ENCODE results near the gene OBP2B.

OBP2B gene

DNA sequence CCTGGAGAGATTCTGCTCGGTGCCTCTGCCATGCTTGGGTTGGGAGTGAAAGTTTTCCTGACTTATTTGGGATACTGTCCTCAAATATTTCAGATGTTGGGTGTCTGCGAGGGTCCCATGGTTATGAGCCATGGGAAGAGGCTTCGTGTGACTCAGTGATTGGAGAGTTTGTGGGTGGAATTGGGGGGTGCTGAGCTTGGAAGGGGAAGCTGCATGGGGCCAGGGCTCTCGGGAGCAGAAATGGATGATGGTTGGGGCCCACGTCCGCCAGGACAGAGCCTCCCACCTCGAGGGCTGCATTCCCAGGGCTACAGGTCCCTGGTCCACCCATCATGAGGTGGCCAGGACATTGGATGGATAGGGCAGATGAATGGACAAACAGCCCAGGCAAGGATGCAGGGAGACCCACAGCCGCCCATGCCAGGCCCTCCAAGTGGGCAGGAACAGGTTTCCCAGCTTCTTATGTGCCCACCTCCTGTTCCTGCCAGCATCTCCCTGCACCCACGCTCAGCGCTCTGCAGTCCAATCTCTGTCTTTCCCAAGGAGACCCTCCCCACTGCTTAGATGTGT is 5.5 kb downstream of the OBP2B start:
- no peak overlapping the region for H3K27ac ChIP-seq (ENCODE audit: low read length)
- H3K9me3 ChIP-seq (ENCODE audit: insufficient read depth, low read depth, low read length), result no peaks in the 10 kb centered on the region
- no peak overlapping the region for H3K9ac ChIP-seq (ENCODE audit: low read depth, low read length)
- H3K36me3 ChIP-seq (ENCODE audit: insufficient read depth, low read depth, low read length), result no peaks in the 10 kb centered on the region
- H3K27me3 ChIP-seq (ENCODE audit: insufficient read depth, low read length), result peaks cover 45% of the 10 kb centered on the region
- H3K4me1 ChIP-seq (ENCODE audit: insufficient read depth, low read length), result no peaks in the 10 kb centered on the region
- no peak overlapping the region for H3K4me3 ChIP-seq (ENCODE audit: low read length)

GRCh38 chr9:133202688-133203453 is 6.2 kb downstream of the OBP2B start:
- no peak overlapping the region for H3K9ac ChIP-seq (ENCODE audit: low read depth, low read length)
- H3K27me3 ChIP-seq (ENCODE audit: insufficient read depth, low read length), result peaks cover 45% of the 10 kb centered on the region

DNA sequence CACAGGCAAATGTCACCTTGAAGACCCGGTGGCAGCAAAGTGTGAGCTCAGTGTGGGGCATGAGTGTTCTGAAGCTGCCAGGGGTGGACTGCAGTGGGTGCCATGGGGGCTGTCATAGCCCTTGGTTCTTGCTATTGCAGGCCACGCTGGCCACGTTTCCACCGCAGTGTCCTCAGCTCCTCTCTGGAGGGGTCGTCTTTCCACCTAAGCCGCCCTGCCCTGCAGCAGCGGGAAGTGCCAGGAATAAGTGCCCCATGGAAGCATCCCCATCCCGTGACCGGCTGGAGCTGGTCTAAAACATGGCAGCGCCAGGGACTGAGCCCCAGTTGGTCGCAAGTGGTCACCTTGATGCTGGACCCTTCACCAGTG is 6.9 kb downstream of the OBP2B start:
- H3K27me3 ChIP-seq (ENCODE audit: insufficient read depth, low read length), result peaks cover 39% of the 10 kb centered on the region
- H3K4me1 ChIP-seq (ENCODE audit: insufficient read depth, low read length), result no peaks in the 10 kb centered on the region
- H3K9ac ChIP-seq (ENCODE audit: low read depth, low read length), result no peak overlapping the region
- no peak overlapping the region for H3K4me3 ChIP-seq (ENCODE audit: low read length)
- H3K27ac ChIP-seq (ENCODE audit: low read length), result no peak overlapping the region
- no peaks in the 10 kb centered on the region for H3K36me3 ChIP-seq (ENCODE audit: insufficient read depth, low read depth, low read length)
- no peaks in the 10 kb centered on the region for H3K9me3 ChIP-seq (ENCODE audit: insufficient read depth, low read depth, low read length)

More at GRCh38 chr9:133202688-133203453, 6.2 kb downstream of the OBP2B start:
- no peak overlapping the region for H3K4me3 ChIP-seq (ENCODE audit: low read length)
- no peak overlapping the region for H3K27ac ChIP-seq (ENCODE audit: low read length)
- H3K36me3 ChIP-seq (ENCODE audit: insufficient read depth, low read depth, low read length), result no peaks in the 10 kb centered on the region
- no peaks in the 10 kb centered on the region for H3K4me1 ChIP-seq (ENCODE audit: insufficient read depth, low read length)
- H3K9me3 ChIP-seq (ENCODE audit: insufficient read depth, low read depth, low read length), result no peaks in the 10 kb centered on the region

- Histone ChIP-seq H3K27me3 (ENCODE audit: insufficient read depth, low read length) (peaks cover 34% of the 10 kb centered on the region), H3K27ac (ENCODE audit: low read length) (no peak overlapping the region), H3K9ac (ENCODE audit: low read depth, low read length) (no peak overlapping the region)
These were observed 7.5 kb downstream of the OBP2B start for GRCh38 chr9:133201424-133202144.

DNA sequence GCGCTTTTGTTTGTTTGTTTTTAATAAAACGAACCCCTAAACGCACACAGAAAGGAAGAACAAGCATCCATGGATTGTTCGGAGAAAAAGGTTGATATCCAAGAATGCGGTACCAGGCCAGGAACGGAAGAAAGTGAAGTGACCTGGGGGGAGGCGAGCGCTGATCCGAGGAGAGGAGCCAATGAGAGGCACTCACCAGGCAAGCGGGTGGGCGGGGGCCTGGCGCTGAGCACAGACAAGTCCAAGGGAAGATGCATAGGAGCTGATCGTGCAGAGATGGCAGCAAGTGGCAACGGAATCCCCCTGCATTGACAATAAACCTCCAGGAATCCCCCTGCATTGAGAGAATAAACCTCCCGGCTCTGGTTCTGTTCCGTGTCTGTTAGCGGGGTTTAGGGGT is 8.4 kb downstream of the OBP2B start:
- H3K4me1 ChIP-seq (ENCODE audit: insufficient read depth, low read length), result no peaks in the 10 kb centered on the region

More at GRCh38 chr9:133201424-133202144, 7.5 kb downstream of the OBP2B start:
- Histone ChIP-seq H3K4me1 (ENCODE audit: insufficient read depth, low read length) (no peaks in the 10 kb centered on the region), H3K36me3 (ENCODE audit: insufficient read depth, low read depth, low read length) (no peaks in the 10 kb centered on the region), H3K9me3 (ENCODE audit: insufficient read depth, low read depth, low read length) (no peaks in the 10 kb centered on the region), H3K4me3 (ENCODE audit: low read length) (no peak overlapping the region)

DNA sequence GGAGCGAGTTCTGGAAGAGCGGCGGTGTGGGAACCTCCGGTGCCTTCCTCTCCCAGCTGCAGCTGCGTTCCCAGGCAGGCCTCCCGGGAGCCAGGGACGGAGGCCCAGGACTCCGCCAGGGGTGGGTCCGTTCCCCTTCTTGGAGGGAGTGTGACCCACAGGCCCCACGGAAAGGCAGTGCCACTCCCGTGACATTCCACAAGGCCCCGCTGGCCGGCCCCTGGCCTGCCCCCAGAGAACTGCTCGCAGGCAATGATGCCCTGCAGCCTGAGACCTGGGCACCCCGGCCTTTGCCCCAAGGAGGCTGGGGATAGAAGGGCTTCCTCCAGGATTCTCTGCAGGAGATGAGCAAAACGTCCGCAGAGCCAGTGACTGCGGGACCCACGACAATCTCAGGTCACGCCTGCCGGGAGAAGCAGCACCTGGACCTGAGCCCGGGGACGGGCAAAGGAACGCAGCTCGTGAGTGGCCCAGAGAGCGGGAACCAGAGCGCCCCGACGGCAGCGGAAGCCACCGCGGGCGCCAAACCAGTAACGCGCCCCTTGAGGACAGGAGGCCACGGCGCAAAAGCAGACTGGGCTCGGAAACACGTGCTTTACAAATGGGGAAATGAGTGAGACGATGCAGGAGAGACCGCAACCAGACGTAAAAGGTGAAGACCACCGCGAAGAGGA is 9.3 kb downstream of the OBP2B start:
- H3K9ac ChIP-seq (ENCODE audit: low read depth, low read length), result no peak overlapping the region
- H3K4me1 ChIP-seq (ENCODE audit: insufficient read depth, low read length), result no peaks in the 10 kb centered on the region
- H3K4me3 ChIP-seq (ENCODE audit: low read length), result no peak overlapping the region
- H3K27ac ChIP-seq (ENCODE audit: low read length), result no peak overlapping the region
- H3K36me3 ChIP-seq (ENCODE audit: insufficient read depth, low read depth, low read length), result no peaks in the 10 kb centered on the region
- peaks cover 28% of the 10 kb centered on the region for H3K27me3 ChIP-seq (ENCODE audit: insufficient read depth, low read length)
- H3K9me3 ChIP-seq (ENCODE audit: insufficient read depth, low read depth, low read length), result 0 out of 2 replicates have a peak, but pooled peaks cover 3% of the 10 kb centered on the region

More for the DNA sequence above, 8.4 kb downstream of the OBP2B start:
- peaks cover 28% of the 10 kb centered on the region for H3K27me3 ChIP-seq (ENCODE audit: insufficient read depth, low read length)
- H3K36me3 ChIP-seq (ENCODE audit: insufficient read depth, low read depth, low read length), result no peaks in the 10 kb centered on the region
- H3K27ac ChIP-seq (ENCODE audit: low read length), result no peak overlapping the region
- no peak overlapping the region for H3K9ac ChIP-seq (ENCODE audit: low read depth, low read length)
- no peaks in the 10 kb centered on the region for H3K9me3 ChIP-seq (ENCODE audit: insufficient read depth, low read depth, low read length)
- H3K4me3 ChIP-seq (ENCODE audit: low read length), result no peak overlapping the region

DNA sequence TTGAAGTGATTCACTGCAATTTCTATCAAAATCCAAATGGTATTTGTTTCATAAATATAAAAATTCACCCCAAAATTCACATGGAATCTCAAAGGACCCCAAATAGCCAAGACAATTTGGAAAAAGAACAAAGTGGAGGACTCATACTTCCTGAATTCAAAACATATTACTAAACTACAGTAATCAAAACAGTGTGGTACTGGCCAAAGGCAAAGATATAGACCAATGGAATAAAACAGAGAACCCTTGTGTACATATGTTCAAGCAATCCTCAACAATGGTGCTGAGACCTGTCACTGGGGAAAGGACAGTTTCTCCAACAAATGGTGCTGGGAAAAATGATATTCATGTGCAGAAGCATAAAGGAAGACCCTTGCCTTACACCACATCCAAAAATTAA is 14.0 kb downstream of the OBP2B start:
- Histone ChIP-seq H3K27ac (ENCODE audit: low read length) (no peak overlapping the region), H3K36me3 (ENCODE audit: insufficient read depth, low read depth, low read length) (no peaks in the 10 kb centered on the region), H3K27me3 (ENCODE audit: insufficient read depth, low read length) (peaks cover 7% of the 10 kb centered on the region; the same call in 1 of the 2 replicates), H3K4me3 (ENCODE audit: low read length) (no peak overlapping the region), H3K4me1 (ENCODE audit: insufficient read depth, low read length) (no peaks in the 10 kb centered on the region), H3K9me3 (ENCODE audit: insufficient read depth, low read depth, low read length) (0 out of 2 replicates have a peak, but pooled peaks cover 3% of the 10 kb centered on the region), H3K9ac (ENCODE audit: low read depth, low read length) (no peak overlapping the region)

GRCh38 chr9:133194597-133194996 is 14.5 kb downstream of the OBP2B start:
- Histone ChIP-seq H3K27me3 (ENCODE audit: insufficient read depth, low read length) (peaks cover 6% of the 10 kb centered on the region; the same call in 1 of the 2 replicates), H3K4me1 (ENCODE audit: insufficient read depth, low read length) (no peaks in the 10 kb centered on the region), H3K4me3 (ENCODE audit: low read length) (no peak overlapping the region), H3K27ac (ENCODE audit: low read length) (no peak overlapping the region), H3K9me3 (ENCODE audit: insufficient read depth, low read depth, low read length) (0 out of 2 replicates have a peak, but pooled peaks cover 3% of the 10 kb centered on the region), H3K36me3 (ENCODE audit: insufficient read depth, low read depth, low read length) (no peaks in the 10 kb centered on the region), H3K9ac (ENCODE audit: low read depth, low read length) (no peak overlapping the region)

DNA sequence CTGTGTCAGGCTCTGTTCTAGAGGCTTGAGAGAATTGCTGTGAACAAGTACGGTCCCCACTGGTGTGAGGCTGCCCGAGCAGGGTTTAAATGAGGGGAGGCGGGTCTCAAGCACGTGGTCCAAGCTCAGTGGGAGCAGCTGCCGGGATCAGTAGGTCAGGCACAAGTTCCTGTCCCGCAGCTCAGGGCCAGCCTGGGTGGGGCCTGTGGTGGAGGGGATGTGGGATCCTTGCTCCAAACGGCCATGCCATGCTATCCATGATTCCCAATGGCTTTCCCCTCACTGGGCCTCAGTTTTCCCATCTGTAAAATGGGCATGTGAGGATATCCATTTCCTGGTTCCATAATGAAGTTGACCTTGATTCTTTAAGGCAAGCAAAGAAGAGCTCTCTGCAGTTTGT is 17.1 kb downstream of the OBP2B start:
- Histone ChIP-seq H3K9me3 (ENCODE audit: insufficient read depth, low read depth, low read length) (0 out of 2 replicates have a peak, but pooled peaks cover 3% of the 10 kb centered on the region), H3K9ac (ENCODE audit: low read depth, low read length) (no peak overlapping the region), H3K4me3 (ENCODE audit: low read length) (no peak overlapping the region), H3K36me3 (ENCODE audit: insufficient read depth, low read depth, low read length) (no peaks in the 10 kb centered on the region), H3K4me1 (ENCODE audit: insufficient read depth, low read length) (no peaks in the 10 kb centered on the region; the same call in 1 of the 2 replicates), H3K27me3 (ENCODE audit: insufficient read depth, low read length) (peaks cover 21% of the 10 kb centered on the region), H3K27ac (ENCODE audit: low read length) (no peak overlapping the region)

GRCh38 chr9:133189826-133190225 is 19.2 kb downstream of the OBP2B start:
- Histone ChIP-seq H3K27me3 (ENCODE audit: insufficient read depth, low read length) (peaks cover 25% of the 10 kb centered on the region), H3K9me3 (ENCODE audit: insufficient read depth, low read depth, low read length) (0 out of 2 replicates have a peak, but pooled peaks cover under 1% of the 10 kb centered on the region), H3K4me3 (ENCODE audit: low read length) (no peak overlapping the region), H3K36me3 (ENCODE audit: insufficient read depth, low read depth, low read length) (no peaks in the 10 kb centered on the region), H3K27ac (ENCODE audit: low read length) (no peak overlapping the region), H3K4me1 (ENCODE audit: insufficient read depth, low read length) (no peaks in the 10 kb centered on the region; the same call in 1 of the 2 replicates), H3K9ac (ENCODE audit: low read depth, low read length) (no peak overlapping the region)

GRCh38 chr9:133188843-133189180 is 20.2 kb downstream of the OBP2B start:
- H3K27me3 ChIP-seq (ENCODE audit: insufficient read depth, low read length), result peaks cover 25% of the 10 kb centered on the region
- H3K4me3 ChIP-seq (ENCODE audit: low read length), result no peak overlapping the region
- no peak overlapping the region for H3K9ac ChIP-seq (ENCODE audit: low read depth, low read length)
- no peaks in the 10 kb centered on the region for H3K36me3 ChIP-seq (ENCODE audit: insufficient read depth, low read depth, low read length)
- H3K27ac ChIP-seq (ENCODE audit: low read length), result no peak overlapping the region
- H3K9me3 ChIP-seq (ENCODE audit: insufficient read depth, low read depth, low read length), result no peaks in the 10 kb centered on the region
- no peaks in the 10 kb centered on the region; the same call in 1 of the 2 replicates for H3K4me1 ChIP-seq (ENCODE audit: insufficient read depth, low read length)
